ENCODE measurements around the gene GPHN.

DNA sequence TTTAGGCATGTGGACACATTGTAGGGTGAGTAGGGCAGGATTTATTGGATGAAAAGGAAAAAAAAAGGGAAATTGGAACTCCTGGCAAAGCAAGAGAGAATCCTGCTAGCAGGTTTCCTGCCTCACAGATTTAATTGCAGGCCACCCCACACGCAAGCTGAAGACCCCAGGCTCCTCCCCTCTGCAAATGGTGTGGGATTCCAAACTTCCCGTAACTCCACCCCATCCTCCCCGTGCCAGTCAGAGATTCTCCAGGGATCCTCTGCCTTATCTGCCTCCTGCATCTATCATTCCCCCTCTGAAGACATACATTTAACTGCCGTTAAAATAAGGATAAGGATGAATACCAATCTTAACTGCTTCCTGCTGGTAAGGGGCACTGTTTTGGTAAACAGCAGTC is 431.5 kb downstream of the GPHN start:
- TF ChIP-seq, protein P1, sequence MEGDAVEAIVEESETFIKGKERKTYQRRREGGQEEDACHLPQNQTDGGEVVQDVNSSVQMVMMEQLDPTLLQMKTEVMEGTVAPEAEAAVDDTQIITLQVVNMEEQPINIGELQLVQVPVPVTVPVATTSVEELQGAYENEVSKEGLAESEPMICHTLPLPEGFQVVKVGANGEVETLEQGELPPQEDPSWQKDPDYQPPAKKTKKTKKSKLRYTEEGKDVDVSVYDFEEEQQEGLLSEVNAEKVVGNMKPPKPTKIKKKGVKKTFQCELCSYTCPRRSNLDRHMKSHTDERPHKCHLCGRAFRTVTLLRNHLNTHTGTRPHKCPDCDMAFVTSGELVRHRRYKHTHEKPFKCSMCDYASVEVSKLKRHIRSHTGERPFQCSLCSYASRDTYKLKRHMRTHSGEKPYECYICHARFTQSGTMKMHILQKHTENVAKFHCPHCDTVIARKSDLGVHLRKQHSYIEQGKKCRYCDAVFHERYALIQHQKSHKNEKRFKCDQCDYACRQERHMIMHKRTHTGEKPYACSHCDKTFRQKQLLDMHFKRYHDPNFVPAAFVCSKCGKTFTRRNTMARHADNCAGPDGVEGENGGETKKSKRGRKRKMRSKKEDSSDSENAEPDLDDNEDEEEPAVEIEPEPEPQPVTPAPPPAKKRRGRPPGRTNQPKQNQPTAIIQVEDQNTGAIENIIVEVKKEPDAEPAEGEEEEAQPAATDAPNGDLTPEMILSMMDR (IDR thresholded peaks at IDR 0.05): no peak
- no peak for TF ChIP-seq POLR2AphosphoS5 (IDR thresholded peaks at IDR 0.05)

Data from prostate gland (tissue), 2 donors.